GM18868 (cell line): ENCODE results near the gene SSBP2.
"Not testable (repeated sequence)": the region's sequence is repeated elsewhere in the genome, so short reads cannot be mapped to it uniquely, and the experiment has no call there.

Source experiments
- ATAC-seq: cut with Tn5 transposase; IDR thresholded peaks from one replicate; pipeline ENCODE4 v1.9.1; 2021; ENCODE audit warnings: mild to moderate bottlenecking, moderate library complexity; ENCODE audit not compliant: unreplicated experiment

The SSBP2 gene

DNA sequence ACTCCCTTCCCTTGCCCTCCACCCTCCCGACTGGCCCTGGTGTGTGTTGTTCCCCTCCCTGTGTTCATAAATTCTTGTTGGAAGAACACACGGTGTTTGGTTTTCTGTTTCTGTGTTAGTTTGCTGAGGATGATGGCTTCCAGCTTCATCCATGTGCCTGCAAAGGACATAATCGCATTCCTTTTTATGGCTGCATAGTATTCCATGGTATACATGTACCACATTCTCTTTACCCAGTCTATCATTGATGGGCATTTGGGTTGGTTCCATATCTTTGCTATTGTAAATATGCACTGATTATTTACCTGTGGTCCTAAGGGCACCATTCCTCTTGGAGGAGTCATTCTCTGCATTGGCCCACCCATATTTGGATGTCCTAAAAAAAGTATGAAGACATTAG, 277.5 kb downstream of the SSBP2 start:
- not testable (repeated sequence) for ATAC-seq

DNA sequence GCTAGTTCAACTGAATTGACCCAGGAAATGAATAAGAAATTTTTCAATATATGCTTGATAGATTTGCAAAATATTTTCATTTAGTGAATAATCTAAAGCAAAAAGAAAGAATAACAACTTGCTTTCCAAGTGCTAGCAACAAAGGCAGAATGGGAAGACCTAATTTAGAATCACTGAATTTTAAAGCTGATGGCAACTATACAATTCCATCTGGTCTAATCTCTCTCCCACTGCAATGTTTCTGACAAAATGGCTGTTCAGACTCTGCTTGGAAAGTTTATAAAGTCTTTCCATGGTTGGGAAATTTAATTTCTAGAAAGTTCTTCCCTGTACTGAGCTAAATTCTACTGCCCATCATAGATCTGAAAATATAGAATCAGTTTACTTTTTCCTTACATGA, 281.2 kb downstream of the SSBP2 start:
- ATAC-seq = no peak

DNA sequence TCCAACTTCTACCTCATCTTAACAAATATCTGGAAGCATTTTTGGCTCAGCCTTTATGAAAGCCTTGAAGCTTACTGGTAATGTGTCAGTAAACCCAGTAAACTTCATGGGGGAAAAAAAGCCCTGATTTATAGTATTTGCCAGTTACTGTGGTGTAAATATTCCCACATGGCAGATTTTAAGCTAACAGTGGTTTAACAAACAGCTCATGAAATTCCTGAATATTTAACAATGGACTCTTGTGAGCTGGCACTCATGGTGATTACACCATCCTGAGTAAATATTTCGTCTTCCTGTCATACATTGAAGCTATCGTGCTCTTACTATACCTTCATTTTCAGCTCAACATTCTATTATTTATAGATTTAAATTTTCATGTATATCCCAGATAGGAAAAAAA, 300.0 kb downstream of the SSBP2 start:
- ATAC-seq = no peak

DNA sequence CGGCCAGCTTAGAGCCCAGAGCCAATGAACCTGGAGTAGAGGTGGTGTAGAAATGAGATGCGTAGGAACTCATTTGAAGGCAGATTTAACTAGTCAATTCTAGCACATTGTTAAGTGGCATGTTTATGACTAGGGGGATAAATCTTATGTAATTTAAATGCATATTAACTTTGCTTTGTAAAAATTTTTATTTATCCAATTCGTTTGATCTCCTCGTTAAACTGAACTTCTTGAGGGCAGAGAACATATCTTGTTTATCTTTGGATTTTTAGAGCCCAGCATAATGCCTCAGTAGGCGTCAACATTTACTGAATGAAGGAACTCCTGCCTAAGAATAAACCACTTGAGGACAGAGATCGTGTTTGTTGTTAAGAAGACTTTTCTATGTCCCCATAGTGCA, 315.9 kb downstream of the SSBP2 start:
- no peak for ATAC-seq

DNA sequence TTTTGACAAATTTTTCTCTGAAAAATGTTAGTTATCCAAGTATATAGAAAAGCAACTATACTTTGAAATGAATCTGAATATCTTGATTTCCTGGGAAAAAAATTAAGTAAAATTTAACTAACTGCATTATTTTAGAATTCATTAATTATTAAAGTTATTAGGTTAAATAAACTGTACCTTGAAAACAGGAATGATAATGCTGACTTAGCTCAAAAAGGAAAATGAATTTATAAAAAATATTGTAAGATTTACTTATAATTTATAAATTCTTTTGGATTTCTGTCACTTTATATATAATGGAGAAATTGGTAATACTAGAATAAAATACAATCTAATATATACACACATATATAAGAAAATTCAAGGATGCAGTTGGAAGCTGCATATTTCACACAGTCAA, 320.9 kb downstream of the SSBP2 start:
- no peak for ATAC-seq

DNA sequence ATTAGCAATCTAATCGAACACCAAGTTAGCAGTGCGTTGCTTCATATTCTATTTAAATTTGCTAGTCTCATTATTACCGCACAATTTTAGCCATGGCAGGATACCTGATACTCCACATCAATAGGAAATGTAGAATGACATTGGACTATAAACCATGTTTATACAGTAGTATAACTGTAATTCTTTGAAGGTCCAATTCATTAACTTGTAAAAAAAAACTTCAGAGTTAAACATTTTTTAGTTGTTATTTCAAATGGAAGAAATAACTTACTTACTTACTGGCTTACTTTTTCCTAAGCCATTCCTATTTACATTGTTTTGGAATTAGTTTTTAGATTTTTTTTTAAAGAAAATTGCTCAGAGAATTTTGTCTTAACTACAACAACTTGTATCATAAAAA, 321.5 kb downstream of the SSBP2 start:
- ATAC-seq = no peak

DNA sequence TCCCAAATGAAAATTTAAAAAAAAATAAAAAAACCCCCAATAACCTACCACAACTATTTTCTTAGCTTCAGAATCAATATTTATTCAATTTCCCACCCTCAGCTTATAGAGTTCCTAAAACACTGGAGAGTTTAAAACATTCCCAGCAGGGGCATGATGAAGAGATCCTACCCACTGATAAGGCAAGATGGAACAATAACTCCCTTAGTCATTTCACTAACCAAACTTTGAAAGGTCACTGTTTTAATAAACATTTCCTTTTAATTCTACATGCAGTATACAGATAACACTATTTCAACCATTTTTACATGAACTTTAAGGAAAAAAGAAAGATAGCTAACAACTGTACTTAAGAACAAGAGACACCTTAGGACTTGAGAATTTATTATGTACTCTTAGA, 322.0 kb downstream of the SSBP2 start:
- ATAC-seq = no peak

DNA sequence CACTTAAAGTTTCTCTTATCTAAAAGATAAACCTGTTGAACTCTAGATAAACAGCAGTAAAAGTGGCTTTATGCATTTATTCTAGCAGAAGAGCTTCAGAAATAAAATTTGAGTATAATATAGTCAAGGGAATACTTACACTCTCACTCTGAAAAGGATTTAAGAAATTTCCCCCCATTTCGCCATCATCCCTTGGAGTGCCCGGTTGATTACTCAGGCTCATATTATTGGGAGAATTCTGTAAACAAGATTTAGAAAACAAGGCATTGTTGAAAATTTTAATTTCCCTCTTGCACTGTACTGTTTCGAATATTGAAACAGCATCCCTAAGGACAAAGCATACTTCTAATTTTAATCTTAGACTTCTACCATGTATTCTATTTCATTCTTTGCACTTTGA, 322.5 kb downstream of the SSBP2 start:
- no peak for ATAC-seq

DNA sequence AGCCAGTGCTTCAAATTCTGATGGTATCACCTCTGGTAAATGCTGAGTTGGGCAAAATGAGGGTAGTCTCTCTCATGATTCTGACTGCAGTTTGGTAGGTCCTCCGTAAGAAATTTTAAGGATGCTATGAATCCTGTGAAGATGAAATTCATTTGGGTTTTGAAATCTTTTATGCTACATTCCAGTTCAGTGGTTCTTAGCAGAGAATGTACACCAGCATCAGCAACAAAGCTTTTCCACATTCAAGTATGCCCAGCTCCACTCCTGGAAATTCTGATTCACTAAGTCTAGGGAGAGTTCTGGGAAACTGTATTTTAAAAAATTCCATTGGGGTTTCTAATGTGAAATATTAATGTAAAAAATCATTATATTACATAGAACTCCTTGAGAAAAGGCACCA, 323.3 kb downstream of the SSBP2 start:
- no peak for ATAC-seq

DNA sequence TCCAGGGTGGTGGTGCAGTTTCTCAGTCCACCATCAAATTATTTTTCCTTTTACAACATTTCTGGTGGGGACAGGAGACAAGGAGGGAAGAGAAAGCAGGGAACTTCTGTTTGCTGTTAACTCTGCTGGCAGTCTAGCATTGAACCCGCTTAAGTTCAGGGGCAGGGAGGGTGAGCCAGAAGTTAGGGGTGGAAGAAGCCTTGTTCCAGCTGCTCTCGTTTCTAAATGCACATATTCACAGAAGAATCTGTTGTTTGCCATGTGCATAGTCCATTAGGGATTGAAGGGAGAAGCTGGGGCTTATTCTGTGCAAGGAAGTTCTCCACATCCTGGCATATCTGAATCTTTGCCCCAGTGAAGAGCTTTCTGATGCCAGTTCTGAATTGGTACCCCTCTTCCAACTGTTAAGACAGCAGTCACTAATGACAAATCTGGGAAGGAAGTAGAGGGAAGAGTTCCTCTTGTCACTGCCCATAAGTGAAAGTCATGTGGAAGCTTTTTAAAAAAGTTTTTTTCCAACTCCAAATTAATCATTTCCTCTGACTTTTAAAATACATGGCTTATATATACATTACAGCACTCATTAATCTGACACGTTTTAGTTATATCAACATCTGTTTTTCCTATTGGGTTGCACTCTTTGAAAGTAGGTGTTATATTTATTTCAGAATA, 324.4 kb downstream of the SSBP2 start:
- ATAC-seq = no peak

DNA sequence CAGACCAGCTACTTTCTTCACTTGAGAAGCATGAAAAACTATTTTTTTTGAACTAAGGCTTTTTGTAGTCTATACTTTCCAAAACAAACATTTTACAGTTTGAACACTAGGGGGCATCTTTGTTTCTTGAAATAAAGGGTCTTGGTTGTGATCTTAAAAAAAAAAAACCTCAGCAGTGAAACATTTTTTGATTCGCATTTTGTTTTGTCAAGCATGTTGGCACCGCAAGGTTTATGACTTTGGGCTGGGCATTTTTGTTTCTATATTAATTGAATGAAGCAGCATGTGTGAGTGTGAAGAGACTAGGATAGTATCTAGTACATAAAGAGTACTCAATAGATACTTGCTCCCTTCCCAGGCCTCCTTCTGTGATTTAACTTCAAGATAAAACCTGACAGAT, 325.3 kb downstream of the SSBP2 start:
- ATAC-seq = no peak

DNA sequence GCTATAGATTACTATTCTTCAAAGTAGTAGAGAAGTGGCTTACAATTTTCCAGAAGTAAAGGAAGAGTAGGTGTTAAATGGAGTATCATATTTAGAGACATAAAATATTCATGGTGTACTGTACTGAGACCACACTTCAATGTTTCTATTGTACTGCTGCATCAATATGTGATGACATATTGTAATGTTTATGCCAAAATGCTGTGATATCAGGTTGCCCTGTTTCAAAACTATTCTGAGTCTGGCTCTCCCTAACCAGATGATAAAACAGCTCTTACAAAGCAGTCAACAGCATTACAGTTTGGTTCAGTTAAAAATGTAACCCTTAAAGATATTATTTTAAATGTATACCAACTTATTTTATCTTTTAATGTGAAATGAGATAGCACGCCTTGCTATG, 326.2 kb downstream of the SSBP2 start:
- ATAC-seq = no peak

DNA sequence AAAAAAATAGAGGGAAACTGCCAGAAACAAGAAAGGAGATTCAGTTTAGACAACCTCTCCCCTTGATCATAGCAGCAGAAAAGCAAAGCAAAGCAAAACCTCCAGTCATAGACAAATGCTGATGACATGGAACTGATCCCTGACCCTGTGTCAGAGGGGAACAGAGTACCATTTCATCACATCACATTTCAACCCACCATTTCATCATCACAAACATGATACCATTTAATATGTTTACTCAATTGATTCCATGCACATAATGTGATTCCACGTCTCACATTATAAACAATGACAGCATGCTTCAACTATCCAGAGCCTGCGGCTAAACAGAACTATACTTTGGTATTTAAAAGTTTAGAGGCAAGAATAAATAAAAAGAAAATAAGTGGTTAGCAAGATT, 328.2 kb downstream of the SSBP2 start:
- ATAC-seq = no peak

DNA sequence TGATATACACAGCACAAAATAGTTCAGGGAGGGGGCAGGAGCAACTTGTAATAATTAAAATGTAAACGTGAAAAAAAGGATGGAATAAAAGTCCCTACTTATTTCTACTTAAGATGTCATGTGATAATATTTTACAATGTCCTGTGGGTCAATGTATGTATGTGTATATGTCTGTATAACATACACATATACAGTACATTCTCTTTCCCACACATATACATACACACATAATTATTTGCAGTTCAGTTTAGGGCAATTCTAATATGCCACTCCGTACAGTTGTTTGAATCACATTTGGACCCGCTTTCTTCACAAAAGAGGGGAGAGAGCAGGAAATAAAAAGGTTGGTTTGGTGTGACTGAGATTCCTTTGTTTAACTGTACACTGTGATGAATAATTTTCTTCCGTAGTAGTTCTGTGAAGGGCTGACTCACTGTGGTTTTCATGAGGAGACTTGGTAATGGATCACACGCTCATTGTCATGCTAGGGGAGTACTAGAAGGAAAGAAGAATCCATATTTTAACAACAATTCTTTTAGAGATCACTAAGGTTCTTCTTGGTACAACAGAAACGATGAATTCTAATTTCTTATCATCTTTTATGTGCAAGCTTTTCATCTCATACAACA, 330.7 kb downstream of the SSBP2 start:
- ATAC-seq = peak; percentile 84

DNA sequence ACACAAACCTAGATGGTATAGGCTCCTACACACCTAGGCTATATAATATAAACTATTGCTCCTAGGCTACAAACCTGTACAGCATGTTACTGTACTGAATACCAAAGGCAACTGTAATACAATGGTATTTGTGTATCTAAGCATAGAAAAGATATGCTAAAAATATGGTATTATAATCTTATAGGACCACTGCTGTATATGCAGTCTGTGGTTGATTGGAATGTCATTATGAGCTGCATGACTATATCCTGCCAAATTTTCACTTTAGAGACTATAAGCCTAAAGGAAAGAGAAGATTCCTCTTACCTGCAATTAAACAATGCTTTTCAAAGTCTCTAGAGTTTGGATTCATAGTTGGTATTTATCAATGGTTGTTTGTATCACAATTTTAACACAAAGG, 332.3 kb downstream of the SSBP2 start:
- ATAC-seq = no peak

DNA sequence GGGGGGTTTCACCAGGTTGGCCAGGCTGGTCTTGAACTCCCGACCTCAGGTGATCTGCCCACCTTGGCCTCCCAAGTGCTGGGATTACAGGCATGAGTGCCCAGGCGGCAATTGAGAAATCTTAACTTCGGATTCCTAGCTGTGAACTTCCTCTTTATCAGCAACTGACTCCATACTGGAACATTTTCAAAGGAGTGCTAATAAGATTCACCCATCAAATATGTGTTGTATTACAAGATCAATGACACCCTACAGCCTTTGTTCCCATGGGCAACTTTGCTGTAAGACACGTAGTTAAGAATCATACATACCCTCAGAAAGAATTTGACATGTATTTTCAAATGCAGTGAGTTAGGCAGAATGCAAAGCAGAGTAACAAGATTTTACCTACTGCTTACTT, 333.8 kb downstream of the SSBP2 start:
- ATAC-seq = no peak

DNA sequence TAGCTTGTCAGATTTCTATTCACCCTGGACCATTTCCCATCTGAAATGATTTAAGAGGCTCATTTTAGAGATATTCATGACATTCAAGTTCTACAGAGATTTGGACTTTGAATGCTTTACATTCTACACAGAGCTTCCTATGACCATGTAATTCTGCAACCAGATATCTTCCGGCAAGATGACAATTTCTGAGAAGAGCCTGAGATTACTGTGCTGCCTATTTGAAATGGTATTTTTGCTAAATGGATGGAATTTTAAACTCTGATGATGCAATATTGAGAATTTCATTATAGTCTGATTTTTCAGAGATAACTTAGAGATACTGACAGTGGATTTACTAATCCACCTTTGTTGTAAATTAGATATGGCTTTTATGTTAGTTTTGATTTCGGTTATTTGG, 341.0 kb downstream of the SSBP2 start:
- ATAC-seq = no peak

DNA sequence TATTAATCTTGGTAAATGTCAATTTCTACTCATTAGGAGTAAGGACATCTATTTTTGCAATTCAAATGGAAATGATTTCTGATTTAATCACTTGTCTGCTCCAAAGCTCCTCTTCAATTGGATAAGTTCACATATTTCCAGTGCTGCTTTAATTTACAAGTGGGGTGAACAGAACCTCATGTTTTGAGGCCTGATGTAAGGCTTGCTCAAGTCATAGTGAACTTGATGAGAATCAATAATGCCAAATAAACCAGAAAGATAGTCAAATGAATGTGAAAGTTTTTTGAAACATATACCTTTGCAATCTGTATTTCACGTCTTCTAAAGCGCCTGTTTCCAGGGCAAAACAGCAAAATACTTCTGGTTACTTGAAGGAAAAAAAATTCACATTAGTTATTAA, 341.5 kb downstream of the SSBP2 start:
- ATAC-seq = no peak

DNA sequence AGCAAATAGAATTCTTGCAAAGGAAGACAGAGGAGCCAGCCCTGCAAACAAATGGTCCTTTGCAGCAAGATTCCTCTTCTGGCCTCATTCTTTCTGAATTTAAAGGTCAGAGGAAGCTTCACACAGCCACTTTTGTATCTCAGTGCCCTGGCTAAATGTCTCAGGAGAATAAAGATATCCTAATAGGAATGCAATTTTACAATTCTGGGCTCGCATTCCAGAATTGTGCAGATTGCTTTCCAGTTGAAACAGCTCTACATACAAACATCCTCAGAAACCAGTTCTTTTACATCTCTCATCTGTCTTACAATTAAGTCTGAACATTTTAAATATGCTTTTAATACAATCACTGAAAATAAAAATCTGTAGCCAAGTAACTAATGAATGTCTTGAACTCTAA, 342.4 kb downstream of the SSBP2 start:
- no peak for ATAC-seq

DNA sequence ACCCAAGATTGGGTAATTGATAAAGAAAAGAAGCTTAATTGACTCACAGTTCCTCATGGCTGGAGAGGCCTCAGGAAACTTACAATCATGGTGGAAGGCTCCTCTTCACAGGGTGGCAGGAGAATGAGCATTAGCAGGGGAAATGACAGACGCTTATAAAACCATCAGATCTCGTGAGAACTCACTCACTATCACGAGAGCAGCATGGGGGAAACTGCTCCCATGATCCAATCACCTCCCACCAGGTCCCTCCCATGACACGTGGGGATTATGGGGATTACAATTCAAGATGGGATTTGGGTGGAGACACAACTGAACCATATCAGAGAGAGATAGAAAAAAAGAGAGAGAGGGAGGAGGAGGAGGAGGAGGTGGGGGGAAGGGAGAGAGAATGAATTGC, 343.1 kb downstream of the SSBP2 start:
- ATAC-seq = not testable (repeated sequence)

DNA sequence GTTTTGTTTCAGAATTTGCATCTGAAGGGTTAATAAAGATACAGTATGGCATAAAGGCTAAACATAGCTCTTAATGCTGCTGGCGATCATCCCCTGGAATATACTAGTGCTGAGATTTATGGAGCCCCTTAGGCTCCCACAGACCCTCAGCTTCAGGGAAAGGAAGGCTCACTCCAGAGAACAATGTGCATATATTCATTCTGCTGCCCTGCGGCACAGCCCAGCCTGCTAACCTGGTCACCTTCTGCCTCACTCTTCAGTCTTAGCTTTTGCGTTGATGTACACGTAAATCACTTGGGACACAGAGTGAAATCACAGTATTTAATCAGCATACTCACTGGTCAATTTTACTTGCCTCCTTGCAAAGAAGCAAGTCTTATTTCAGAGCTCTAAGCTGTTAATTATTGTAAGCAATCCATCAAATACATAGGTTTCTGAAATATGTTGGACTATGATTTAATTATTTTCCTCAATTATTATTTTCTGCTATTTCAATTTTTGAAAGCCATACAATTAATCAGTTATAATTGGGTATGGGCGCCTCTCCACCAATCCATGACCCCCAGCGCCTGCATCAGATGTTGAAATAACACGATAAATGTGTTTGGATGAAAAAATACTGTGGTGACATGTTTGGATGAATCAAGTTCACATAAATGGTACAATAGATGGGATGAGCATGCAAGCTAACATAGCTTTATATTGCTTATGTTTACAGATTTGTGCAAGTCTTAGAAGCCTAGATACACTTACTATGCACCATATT, 345.6 kb downstream of the SSBP2 start:
- no peak for ATAC-seq

DNA sequence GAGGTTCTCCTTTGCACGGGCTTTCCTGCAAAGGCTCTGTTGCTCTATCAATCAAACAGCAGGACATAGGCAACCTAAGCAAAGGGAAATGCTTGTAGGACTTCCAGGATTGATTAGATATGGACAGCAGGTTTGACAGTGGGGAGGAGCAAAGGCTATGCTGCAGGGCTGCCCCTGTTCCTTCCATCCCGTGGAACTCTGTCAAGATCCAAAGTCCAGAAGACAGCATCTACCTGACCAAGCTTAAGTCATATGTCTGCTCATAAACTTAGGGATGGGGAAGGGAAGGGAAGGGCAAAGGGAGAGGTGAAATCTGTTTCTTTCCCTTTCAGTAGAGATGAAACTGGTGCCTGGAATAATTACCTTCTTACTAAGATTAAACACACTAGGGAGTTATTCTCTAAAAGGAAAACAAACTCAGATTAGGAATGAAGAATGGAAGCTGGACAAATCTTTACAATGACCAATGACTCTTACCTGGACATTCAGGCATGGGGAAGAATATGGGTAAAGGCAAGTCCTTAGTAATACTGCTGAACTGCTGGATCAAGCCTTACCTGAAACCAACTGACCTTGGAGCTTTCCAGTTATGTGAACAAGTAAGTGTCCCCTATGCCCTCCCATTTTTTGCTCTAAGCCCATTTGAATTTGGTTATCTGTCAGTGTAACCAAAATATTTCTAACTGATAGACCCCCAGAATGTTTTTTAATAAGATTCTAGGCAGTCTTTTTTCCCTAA, 348.5 kb downstream of the SSBP2 start:
- no peak for ATAC-seq
